ENCODE measurements around the gene MIOX. TPM values are rescaled to one million over a fixed set of nuclear protein-coding genes. Genes with fewer than 3 reads are reported as not detected.

Gene MIOX
- 0.14 TPM in 1 of 2 replicates, not detected in the other for total RNA-seq

DNA sequence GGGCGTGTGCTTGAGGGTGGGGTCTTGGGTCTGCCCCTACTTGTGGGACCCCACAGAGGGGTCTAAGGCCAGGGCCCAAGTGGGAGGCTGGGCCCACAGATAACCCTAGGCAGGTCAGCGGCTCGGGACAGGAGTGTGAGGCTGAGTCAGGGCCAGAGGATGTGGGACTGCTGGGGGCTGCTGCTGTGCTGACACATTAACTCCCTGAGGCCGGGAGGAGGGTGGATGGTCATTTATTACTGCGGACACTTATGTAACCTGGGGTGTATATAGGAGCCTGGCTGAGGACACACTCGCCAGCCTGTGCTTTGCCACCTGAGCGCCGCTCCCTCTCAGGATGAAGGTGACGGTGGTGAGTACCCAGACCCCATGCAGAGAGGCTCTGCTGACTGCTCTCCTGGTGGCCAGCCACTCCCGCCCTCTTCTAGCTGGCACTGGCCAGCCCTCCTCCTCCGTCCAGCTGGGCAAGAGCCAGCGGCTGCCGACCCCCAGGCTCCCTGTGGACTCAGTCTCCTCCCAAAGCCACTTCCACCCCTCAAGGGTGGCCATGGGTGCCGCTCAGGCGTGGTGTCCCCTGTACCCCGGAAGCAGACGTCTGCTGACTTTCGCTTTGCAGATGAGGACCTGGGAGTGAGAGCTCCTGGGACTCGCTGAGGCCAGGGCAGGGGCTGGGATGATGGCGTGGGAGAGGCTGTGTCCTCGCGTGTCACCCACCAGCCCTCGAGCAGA lies at the start of gene MIOX:
TSS of gene MIOX (plus strand) at position 299 of the 729 bp plus-strand sequence. CDS start at position 338, 39 bp downstream.

GRCh38 chr22:50474710-50475651 lies 11.7 kb upstream of the MIOX start, which contains the start of gene SBF1:
SBF1 (minus strand) TSS chr22:50475035; CDS start chr22:50474840, 195 bp downstream.

GRCh38 chr22:50481440-50482106 lies 5.1 kb upstream of the MIOX start, which contains the start of gene ADM2:
ADM2 (plus strand) TSS chr22:50481543; CDS start chr22:50481848, 305 bp downstream.

GRCh38 chr22:50507421-50507990 lies 20.8 kb downstream of the MIOX start, which contains the start of gene LMF2:
LMF2 (minus strand) TSS chr22:50507702; CDS start chr22:50507675, 27 bp downstream.

DNA sequence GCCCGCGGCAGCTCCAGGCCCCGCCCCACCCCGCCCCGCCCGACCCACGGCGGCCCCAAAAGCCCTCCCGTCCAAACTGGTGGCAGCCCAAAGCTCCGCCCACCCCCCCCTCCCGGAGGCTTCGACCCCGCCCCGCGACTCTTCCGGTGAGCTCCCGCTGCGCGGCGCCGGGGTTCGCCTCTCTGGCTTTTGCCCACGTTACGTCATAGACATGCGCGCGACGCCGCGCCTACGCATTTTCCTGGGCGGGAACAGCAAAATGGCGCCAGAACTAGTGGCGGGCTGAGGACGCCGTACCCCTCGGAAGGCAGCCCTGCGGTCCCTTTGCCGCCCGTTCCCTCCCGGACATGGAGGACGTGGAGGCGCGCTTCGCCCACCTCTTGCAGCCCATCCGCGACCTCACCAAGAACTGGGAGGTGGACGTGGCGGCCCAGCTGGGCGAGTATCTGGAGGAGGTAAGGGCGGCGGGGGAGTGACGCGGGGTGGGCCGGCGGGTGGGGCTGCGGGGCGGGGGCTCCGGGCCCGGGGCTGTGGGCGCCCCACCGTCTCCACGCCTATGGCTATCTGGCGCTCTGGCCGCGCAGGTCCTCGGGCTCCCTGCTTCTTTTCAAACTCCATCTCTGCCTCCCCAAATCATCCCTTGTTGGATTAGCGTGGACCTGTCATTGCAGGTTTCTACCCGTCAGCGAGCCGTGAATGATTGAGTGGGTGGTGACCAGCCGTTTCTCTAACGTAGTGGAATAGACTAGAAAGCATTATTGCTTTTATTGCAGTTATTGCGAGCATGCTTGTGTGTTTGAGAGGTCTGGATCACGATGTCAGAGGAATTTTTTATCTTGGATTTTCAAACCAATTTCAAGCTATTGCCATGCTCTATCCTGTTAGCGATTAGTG lies 21.6 kb downstream of the MIOX start, which contains the start of gene NCAPH2:
TSS of gene NCAPH2 (plus strand) at position 234 of the 894 bp plus-strand sequence. CDS start at position 348, 114 bp downstream.

DNA sequence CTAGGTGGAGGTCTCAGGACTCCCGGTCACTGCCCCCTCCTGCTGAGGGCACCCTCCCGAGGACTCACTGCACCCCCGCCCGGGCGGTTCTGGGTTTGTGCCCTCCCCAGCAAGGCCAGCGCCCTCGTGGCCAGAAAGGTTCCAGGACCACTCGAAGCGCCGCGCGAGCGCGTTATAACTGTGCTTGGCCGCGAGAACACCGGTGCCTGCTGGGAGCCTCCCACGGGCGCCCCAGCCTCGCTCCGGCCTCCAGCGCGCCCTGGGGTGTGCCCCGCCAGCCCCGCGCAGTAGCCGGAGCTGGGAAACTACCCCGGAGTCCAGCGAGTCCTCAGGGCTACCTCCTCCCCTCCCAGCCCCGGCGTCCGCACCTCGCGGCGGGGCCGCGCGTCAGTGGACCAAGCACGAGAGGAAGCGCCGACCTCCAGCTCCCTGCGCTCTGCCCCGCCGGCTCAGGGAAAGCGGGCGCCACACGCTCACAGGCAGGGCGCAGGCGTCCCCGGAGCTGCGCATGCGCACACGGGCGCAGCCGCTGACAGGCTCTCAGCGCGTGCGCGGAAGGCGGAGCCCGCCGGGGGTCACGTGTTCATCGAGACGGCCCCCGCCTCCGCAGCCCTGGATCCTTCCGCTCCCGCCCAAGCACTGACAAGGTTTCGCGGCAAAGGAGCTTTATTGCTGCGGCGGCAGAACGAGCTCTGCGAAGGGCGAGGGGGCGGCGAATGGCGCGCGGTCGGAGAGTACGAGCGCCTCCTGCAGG lies 38.6 kb downstream of the MIOX start, which contains the start of gene SCO2:
TSS of gene SCO2 (minus strand) at position 495 of the 754 bp plus-strand sequence. CDS start 1,187 bp downstream, outside the sequence.

GRCh38 chr22:50529897-50530579 lies 43.4 kb downstream of the MIOX start, which contains the start of gene TYMP:
TYMP (minus strand) TSS chr22:50530012; CDS start chr22:50529709, 303 bp downstream.

Other genes with a start within 250 kb of the MIOX start
- gene TUBGCP6, start 241.8 kb upstream of the MIOX start, total RNA-seq = 15.0 and 29.8 TPM in 2 replicates
- gene HDAC10, start 235.6 kb upstream of the MIOX start, total RNA-seq = 9.2 and 23.9 TPM in 2 replicates
- gene MAPK12, start 225.2 kb upstream of the MIOX start, total RNA-seq = 9.2 and 18.4 TPM in 2 replicates
- gene MAPK11, start 216.5 kb upstream of the MIOX start, total RNA-seq = 2.7 and 9.5 TPM in 2 replicates
- 96.0 and 396 TPM in 2 replicates for gene PLXNB2, start 179.2 kb upstream of the MIOX start, total RNA-seq
- 0.68 and 2.3 TPM in 2 replicates for gene DENND6B, start 159.8 kb upstream of the MIOX start, total RNA-seq
- gene PPP6R2, start 143.5 kb upstream of the MIOX start, total RNA-seq = 43.1 and 67.0 TPM in 2 replicates
- 116 and 181 TPM in 2 replicates for gene SBF1, start 11.8 kb upstream of the MIOX start, total RNA-seq
- 6.2 and 23.1 TPM in 2 replicates for gene ADM2, start 5.3 kb upstream of the MIOX start, total RNA-seq
- gene LMF2, start 20.8 kb downstream of the MIOX start, total RNA-seq = 11.6 and 37.9 TPM in 2 replicates
- 18.4 and 27.0 TPM in 2 replicates for gene NCAPH2, start 21.4 kb downstream of the MIOX start, total RNA-seq
- gene SCO2, start 38.7 kb downstream of the MIOX start, total RNA-seq = 2.1 and 3.8 TPM in 2 replicates
- 113 and 148 TPM in 2 replicates for gene TYMP, start 43.2 kb downstream of the MIOX start, total RNA-seq
- gene KLHDC7B, start 59.0 kb downstream of the MIOX start, total RNA-seq = 1.0 and 3.9 TPM in 2 replicates
- gene SYCE3, start 76.1 kb downstream of the MIOX start, total RNA-seq = 0.28 TPM in 1 of 2 replicates, not detected in the other
- gene CPT1B, start 91.6 kb downstream of the MIOX start, total RNA-seq = 1.7 and 14.2 TPM in 2 replicates
- gene CHKB, start 96.0 kb downstream of the MIOX start, total RNA-seq = 21.1 and 21.9 TPM in 2 replicates
- gene MAPK8IP2, start 113.9 kb downstream of the MIOX start, total RNA-seq = 1.0 and 1.8 TPM in 2 replicates
- 13.0 and 50.1 TPM in 2 replicates for gene ARSA, start 141.3 kb downstream of the MIOX start, total RNA-seq
- 1.4 and 6.3 TPM in 2 replicates for gene SHANK3, start 186.0 kb downstream of the MIOX start, total RNA-seq

Measured in nasal cavity respiratory epithelium epithelial cell of viscerocranial mucosa (primary cell).